ENCODE results near the gene BRME1. TPM values are rescaled to one million over a fixed set of nuclear protein-coding genes. Genes with fewer than 3 reads are reported as not detected.

Gene BRME1
- total RNA-seq, 1 experiment from 2014 or later: 1.5 TPM

DNA sequence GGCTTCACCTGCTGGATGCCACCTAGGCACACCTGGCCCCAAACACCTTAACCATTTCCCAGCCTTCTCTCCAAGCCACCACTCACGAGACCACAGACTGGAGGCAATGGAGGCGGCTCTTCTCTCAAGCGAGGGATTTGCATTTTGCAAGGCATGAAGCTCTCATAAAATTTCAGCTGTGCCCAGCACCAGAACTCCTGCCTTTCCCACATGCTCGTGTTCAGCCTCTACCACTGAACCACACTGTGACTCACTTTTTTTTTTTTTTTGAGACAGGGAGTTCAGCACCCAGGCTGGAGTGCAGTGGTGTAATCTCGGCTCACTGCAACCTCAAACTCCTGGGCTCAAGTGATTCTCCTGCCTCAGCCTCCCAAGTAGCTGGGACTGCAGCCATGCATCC is 18.4 kb downstream of the BRME1 start:
- Mint-ChIP-seq H3K4me1 (ENCODE audit: low read depth, unreplicated experiment) (no peaks in the 10 kb centered on the region), H3K36me3 (ENCODE audit: insufficient read depth, unreplicated experiment) (no peaks in the 10 kb centered on the region), H3K27ac (ENCODE audit: unreplicated experiment) (no peak overlapping the region), H3K4me3 (ENCODE audit: low read depth, unreplicated experiment) (no peak overlapping the region), H3K27me3 (ENCODE audit: unreplicated experiment) (no peaks in the 10 kb centered on the region), H3K9me3 (ENCODE audit: low read depth, unreplicated experiment) (no peaks in the 10 kb centered on the region)
- no TSS peak for BruUV-seq (replicated peaks)
- DNase-seq: no peak
- CTCF ChIA-PET: interaction anchor here (0.7 kb wide), 1 partner anchor 159 kb away, joined by 3 read pairs; no protein-coding TSS in a partner anchor
- TF ChIP-seq, protein P1, sequence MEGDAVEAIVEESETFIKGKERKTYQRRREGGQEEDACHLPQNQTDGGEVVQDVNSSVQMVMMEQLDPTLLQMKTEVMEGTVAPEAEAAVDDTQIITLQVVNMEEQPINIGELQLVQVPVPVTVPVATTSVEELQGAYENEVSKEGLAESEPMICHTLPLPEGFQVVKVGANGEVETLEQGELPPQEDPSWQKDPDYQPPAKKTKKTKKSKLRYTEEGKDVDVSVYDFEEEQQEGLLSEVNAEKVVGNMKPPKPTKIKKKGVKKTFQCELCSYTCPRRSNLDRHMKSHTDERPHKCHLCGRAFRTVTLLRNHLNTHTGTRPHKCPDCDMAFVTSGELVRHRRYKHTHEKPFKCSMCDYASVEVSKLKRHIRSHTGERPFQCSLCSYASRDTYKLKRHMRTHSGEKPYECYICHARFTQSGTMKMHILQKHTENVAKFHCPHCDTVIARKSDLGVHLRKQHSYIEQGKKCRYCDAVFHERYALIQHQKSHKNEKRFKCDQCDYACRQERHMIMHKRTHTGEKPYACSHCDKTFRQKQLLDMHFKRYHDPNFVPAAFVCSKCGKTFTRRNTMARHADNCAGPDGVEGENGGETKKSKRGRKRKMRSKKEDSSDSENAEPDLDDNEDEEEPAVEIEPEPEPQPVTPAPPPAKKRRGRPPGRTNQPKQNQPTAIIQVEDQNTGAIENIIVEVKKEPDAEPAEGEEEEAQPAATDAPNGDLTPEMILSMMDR (IDR thresholded peaks at IDR 0.05; ENCODE audit: unreplicated experiment): no peak
- intact Hi-C loops (cut with micrococcal nuclease; ENCODE audit: unreplicated experiment): no loop called here

DNA sequence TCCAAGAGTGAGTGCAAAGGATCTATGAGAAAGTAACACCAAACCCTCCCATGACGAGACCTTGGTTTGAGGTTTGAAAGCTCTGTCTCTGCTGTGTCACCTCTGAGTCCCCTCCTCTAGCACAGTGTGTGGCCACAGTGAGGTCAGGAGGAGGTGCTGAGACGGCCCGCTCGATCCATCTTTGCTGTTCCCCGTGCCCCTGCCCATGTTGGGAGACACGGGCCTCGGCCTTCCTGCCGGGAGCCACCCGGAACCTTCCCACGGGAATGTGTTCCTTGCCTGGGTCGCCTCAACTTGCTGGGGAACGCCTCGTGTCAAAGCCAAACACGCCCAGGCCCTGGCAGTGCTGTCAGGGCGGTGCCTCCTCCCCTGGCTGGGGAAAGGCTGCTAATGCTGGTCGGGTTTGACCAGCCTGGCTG is 18.9 kb downstream of the BRME1 start:
- CTCF ChIA-PET: interaction anchor here (0.5 kb wide), 2 partner anchors 15 to 609 kb away, joined by 3 read pairs; no protein-coding TSS in a partner anchor
- intact Hi-C loops (cut with micrococcal nuclease; ENCODE audit: unreplicated experiment): no loop called here
- BruUV-seq (replicated peaks): no TSS peak

DNA sequence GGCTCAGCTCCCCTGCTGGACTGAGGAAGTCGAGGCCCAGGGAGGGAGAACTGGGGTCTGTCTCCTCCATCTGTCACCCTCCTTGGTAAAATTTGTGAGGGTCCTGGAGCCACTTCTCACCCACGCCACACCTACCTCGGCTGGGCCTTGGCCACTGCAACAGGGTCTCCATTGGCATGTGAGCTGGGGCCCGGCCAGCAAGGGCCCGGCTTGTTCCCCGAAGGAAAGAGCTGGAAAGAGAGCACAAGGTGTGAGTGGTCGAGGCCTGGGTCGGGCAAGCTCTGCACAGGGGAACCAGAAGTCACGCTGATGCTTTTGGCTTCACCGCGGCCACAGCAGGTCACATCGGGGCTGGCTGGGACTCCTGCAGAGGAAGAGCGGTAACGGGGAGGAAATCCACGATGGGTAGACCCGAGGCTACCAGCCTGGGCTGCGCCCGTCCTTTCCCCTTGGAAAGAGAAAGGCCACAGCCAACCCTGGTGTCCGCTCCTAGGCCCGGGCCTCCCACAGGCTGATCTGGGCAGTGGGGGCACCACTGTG is 20.0 kb downstream of the BRME1 start:
- intact Hi-C loops (cut with micrococcal nuclease; ENCODE audit: unreplicated experiment): no loop called here
- Mint-ChIP-seq H3K27ac (ENCODE audit: unreplicated experiment) (no peak overlapping the region), H3K36me3 (ENCODE audit: insufficient read depth, unreplicated experiment) (no peaks in the 10 kb centered on the region), H3K4me3 (ENCODE audit: low read depth, unreplicated experiment) (no peak overlapping the region), H3K9me3 (ENCODE audit: low read depth, unreplicated experiment) (no peaks in the 10 kb centered on the region), H3K4me1 (ENCODE audit: low read depth, unreplicated experiment) (no peaks in the 10 kb centered on the region), H3K27me3 (ENCODE audit: unreplicated experiment) (no peaks in the 10 kb centered on the region)
- TF ChIP-seq, protein P1 (IDR thresholded peaks at IDR 0.05; ENCODE audit: unreplicated experiment): no peak
- no TSS peak for BruUV-seq (replicated peaks)
- CTCF ChIA-PET: no interaction called here
- DNase-seq: no peak

More for the DNA sequence above, 18.9 kb downstream of the BRME1 start:
- Mint-ChIP-seq H3K9me3 (ENCODE audit: low read depth, unreplicated experiment) (no peaks in the 10 kb centered on the region), H3K36me3 (ENCODE audit: insufficient read depth, unreplicated experiment) (no peaks in the 10 kb centered on the region), H3K27ac (ENCODE audit: unreplicated experiment) (no peak overlapping the region), H3K4me3 (ENCODE audit: low read depth, unreplicated experiment) (no peak overlapping the region), H3K27me3 (ENCODE audit: unreplicated experiment) (no peaks in the 10 kb centered on the region), H3K4me1 (ENCODE audit: low read depth, unreplicated experiment) (no peaks in the 10 kb centered on the region)
- no peak for DNase-seq
- TF ChIP-seq, protein P1 (IDR thresholded peaks at IDR 0.05; ENCODE audit: unreplicated experiment): no peak

- H3K9me3 Mint-ChIP-seq (ENCODE audit: low read depth, unreplicated experiment): no peaks in the 10 kb centered on the region
These were observed 21.0 kb downstream of the BRME1 start for GRCh38 chr19:13884726-13885591.

More at GRCh38 chr19:13884726-13885591, 21.0 kb downstream of the BRME1 start:
- CTCF ChIA-PET: interaction anchor here (0.5 to 0.6 kb wide), 2 partner anchors 64 to 274 kb away, joined by 3 to 4 read pairs; no protein-coding TSS in a partner anchor
- intact Hi-C loops (cut with micrococcal nuclease; ENCODE audit: unreplicated experiment): no loop called here
- no peaks in the 10 kb centered on the region for H3K4me1 Mint-ChIP-seq (ENCODE audit: low read depth, unreplicated experiment)
- no peak overlapping the region for H3K4me3 Mint-ChIP-seq (ENCODE audit: low read depth, unreplicated experiment)
- no peak for DNase-seq
- H3K27ac Mint-ChIP-seq (ENCODE audit: unreplicated experiment): no peak overlapping the region
- no peaks in the 10 kb centered on the region for H3K36me3 Mint-ChIP-seq (ENCODE audit: insufficient read depth, unreplicated experiment)
- no TSS peak for BruUV-seq (replicated peaks)
- TF ChIP-seq, protein P1 (IDR thresholded peaks at IDR 0.05; ENCODE audit: unreplicated experiment): no peak
- no peaks in the 10 kb centered on the region for H3K27me3 Mint-ChIP-seq (ENCODE audit: unreplicated experiment)
